Lower leg skin (tissue), 3 donors: ENCODE data around the gene FGG.

Source experiments
- CTCF ChIP-seq, 3 donors: fragments of 450-650 bp; IDR thresholded peaks; one replicate each; pipeline ENCODE4 v1.5.1; 2016; ENCODE audit warnings: antibody characterized with exemption in 3 of 3, mild to moderate bottlenecking in 3 of 3, moderate library complexity in 2 of 3
- POLR2A ChIP-seq, 2 donors: fragments of 450-650 bp; IDR thresholded peaks; one replicate each; pipeline ENCODE4 v1.6.1; 2016 to 2017; ENCODE audit warnings: antibody characterized with exemption in 2 of 2, mild to moderate bottlenecking in 1 of 2, moderate library complexity in 1 of 2

GRCh38 chr4:154616287-154616686, 3.8 kb upstream of the FGG start:
- TF ChIP-seq CTCF (IDR thresholded peaks at IDR 0.05) (no peak), POLR2A (IDR thresholded peaks at IDR 0.05) (no peak)
